ENCODE measurements around the gene PTPRD. TPM values are rescaled to one million over a fixed set of nuclear protein-coding genes. Genes with fewer than 3 reads are reported as not detected.

Gene PTPRD
- total RNA-seq, 4 donors from 2014 or later: 0.72 to 8.0 (median 3.0) TPM

DNA sequence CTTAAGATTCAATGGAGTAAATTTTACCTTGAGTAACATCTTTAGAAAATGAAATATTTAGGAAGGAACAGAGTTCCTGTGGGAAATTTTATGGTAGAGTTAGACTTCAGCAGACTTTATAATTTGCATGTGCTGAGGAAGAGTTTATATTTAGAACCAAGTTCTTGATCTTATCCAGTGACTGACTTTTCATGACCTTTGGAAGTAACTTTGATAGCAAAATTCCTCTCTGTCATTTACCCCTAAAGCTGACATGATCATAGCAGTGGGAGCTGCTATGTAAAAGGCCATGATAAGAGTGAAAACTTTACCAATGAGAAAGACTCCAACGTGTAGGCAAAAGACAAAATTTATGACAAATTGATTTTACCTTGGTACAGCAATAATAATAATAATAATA is 1741.4 kb downstream of the PTPRD start:
- DNase-seq (ENCODE audit: low spot score in 2 of 2): no peak
- H3K4me3 ChIP-seq (ENCODE audit: low read depth, poor library complexity, severe bottlenecking): no peak overlapping the region
- TF ChIP-seq, protein P1, sequence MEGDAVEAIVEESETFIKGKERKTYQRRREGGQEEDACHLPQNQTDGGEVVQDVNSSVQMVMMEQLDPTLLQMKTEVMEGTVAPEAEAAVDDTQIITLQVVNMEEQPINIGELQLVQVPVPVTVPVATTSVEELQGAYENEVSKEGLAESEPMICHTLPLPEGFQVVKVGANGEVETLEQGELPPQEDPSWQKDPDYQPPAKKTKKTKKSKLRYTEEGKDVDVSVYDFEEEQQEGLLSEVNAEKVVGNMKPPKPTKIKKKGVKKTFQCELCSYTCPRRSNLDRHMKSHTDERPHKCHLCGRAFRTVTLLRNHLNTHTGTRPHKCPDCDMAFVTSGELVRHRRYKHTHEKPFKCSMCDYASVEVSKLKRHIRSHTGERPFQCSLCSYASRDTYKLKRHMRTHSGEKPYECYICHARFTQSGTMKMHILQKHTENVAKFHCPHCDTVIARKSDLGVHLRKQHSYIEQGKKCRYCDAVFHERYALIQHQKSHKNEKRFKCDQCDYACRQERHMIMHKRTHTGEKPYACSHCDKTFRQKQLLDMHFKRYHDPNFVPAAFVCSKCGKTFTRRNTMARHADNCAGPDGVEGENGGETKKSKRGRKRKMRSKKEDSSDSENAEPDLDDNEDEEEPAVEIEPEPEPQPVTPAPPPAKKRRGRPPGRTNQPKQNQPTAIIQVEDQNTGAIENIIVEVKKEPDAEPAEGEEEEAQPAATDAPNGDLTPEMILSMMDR (IDR thresholded peaks at IDR 0.05): no peak
- no peak for TF ChIP-seq POLR2A (IDR thresholded peaks at IDR 0.05)
- intact Hi-C loops (cut with DNase I; ENCODE audit: low total_unique reads): no loop called here
- WGBS, 2 donors: 68 to 71% methylated on average over 1 of the region's 1 CpG

DNA sequence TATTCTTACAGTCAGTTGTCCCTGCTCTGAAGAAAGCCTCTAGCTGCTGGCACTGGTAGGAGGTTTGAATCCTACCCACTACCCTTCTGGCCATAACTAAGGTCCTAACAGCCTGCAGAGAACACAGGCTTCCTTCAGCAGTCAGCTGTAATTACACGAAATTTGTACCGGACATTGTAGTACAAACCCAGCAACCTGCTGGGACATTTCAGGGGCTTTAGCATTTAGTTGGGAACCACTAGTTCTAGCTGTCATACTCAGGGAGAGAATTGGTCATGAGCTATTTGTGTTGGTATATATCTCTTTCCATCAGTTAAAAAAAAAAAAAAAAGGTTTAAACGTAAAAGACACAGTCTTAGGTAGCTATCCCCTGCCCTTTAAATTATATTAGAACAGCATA is 1743.0 kb downstream of the PTPRD start:
- no peak for TF ChIP-seq POLR2A (IDR thresholded peaks at IDR 0.05)
- TF ChIP-seq, protein P1 (IDR thresholded peaks at IDR 0.05): no peak
- intact Hi-C loops (cut with DNase I; ENCODE audit: low total_unique reads): no loop called here
- WGBS, 2 donors: 90 to 94% methylated on average over 3 of the region's 3 CpGs
- no peak overlapping the region for H3K4me3 ChIP-seq (ENCODE audit: low read depth, poor library complexity, severe bottlenecking)
- DNase-seq (ENCODE audit: low spot score in 2 of 2): no peak

DNA sequence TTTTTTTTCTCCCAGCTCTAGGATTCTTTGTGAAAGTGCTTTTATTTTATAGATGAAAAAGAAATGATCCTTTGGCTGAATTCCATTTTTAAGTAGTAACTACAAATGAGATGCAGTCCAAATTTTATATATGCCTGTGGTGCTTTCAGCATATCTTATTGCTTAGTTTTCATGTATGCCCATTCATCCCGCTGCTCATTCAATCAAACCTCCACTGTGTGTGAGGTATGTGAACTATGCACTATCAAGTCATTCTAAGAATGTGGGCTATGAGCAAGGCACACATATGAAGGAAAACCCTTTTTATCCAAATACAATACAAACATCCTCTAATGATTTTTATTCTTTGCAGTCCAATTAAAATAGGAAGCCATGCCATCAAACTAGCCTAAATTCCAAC is 1744.2 kb downstream of the PTPRD start:
- intact Hi-C loops (cut with DNase I; ENCODE audit: low total_unique reads): no loop called here
- no peak for TF ChIP-seq POLR2A (IDR thresholded peaks at IDR 0.05)
- TF ChIP-seq, protein P1 (IDR thresholded peaks at IDR 0.05): no peak
- 91 to 92% methylated on average over 1 of the region's 1 CpG for WGBS, 2 donors
- H3K4me3 ChIP-seq (ENCODE audit: low read depth, poor library complexity, severe bottlenecking): no peak overlapping the region
- no peak for DNase-seq (ENCODE audit: low spot score in 2 of 2)

DNA sequence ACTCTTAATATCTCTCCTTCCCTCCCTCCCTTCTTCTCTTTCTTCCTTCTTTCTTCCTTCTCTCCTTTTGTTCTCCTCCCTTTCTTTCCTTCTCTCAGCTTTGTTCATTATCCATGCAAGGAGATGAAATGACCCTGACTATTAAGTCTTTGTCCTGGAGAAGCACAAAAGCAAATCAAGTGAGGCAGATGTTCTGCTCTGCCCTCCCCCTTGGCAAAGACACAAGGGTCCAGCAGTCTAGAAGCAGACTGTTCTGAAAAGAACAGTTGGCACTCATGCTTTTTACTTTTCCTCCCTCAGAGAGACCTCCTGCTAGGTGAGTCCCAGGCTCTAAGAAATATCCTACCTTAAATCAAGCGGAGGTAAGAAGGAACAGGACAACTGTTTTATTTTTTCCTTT is 1745.7 kb downstream of the PTPRD start:
- no peak for DNase-seq (ENCODE audit: low spot score in 2 of 2)
- no peak overlapping the region for H3K4me3 ChIP-seq (ENCODE audit: low read depth, poor library complexity, severe bottlenecking)
- intact Hi-C loops (cut with DNase I; ENCODE audit: low total_unique reads): no loop called here
- 86 to 93% methylated on average over 1 of the region's 1 CpG for WGBS, 2 donors
- TF ChIP-seq, protein P1 (IDR thresholded peaks at IDR 0.05): no peak
- TF ChIP-seq POLR2A (IDR thresholded peaks at IDR 0.05): no peak

DNA sequence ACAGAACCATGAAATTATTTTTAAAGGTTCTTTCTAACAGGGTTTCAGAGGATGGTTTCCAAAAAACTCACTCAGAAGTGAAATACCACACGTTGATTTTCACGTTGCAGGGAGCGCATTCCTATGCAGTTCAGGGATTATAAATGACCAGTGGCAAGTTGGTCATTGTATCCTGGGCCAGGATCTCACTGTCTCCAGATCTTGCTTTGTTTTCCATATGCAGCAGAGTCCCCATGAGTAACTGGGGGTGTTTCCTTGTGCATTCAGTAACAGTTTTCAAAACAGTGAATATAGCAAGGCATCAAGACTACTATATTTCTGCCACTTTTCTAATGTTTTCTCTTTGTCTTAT is 1748.3 kb downstream of the PTPRD start:
- TF ChIP-seq POLR2A (IDR thresholded peaks at IDR 0.05): no peak
- TF ChIP-seq, protein P1 (IDR thresholded peaks at IDR 0.05): no peak
- no peak for DNase-seq (ENCODE audit: low spot score in 2 of 2)
- intact Hi-C loops (cut with DNase I; ENCODE audit: low total_unique reads): no loop called here
- 67 to 81% methylated on average over 3 of the region's 3 CpGs for WGBS, 2 donors
- no peak overlapping the region for H3K4me3 ChIP-seq (ENCODE audit: low read depth, poor library complexity, severe bottlenecking)

DNA sequence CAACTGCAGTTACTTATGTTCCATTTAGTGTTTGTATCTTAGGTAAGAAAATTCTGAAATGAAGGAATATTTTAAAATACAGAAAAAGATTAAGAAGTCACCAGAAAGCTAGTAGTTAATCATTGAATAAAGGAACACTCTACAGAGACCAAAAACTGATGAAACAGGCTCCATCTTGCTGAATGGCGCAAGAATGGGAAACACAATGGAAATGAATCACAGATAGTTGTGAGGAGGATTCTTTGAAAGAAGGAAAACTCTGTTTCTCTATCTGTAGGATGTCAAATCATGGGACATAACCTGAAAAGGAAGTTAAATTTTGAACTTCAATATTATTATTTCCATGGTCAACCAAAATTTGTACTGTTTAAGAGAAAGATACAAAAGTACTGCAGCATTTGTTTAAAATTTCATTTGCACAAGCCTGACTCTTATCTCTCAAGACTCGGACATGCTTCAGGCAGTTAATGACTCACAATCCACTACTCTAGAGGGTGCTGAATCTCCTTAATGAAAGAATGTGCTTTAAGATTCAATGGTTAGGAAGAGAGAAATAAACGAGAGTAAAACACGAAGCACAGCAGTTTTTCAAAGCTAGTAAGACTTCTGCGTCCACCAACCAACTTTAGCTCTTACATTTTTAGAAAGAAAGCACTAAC is 1748.8 kb downstream of the PTPRD start:
- WGBS, 2 donors: 82 to 83% methylated on average over 5 of the region's 5 CpGs
- H3K4me3 ChIP-seq (ENCODE audit: low read depth, poor library complexity, severe bottlenecking): no peak overlapping the region
- intact Hi-C loops (cut with DNase I; ENCODE audit: low total_unique reads): no loop called here
- DNase-seq (ENCODE audit: low spot score in 2 of 2): no peak
- TF ChIP-seq POLR2A (IDR thresholded peaks at IDR 0.05): no peak
- TF ChIP-seq, protein P1 (IDR thresholded peaks at IDR 0.05): no peak
